ENCODE data around the gene PLCH1. TPM values are rescaled to one million over a fixed set of nuclear protein-coding genes. Genes with fewer than 3 reads are reported as not detected.

PLCH1 gene
- total and polyA plus RNA-seq, 9 of the 15 experiments (the other 6 are each of a cell fraction or from before 2014, with no cell fraction given) = 0.17 to 0.62 (median 0.40) TPM

GRCh38 chr3:155481591-155481990 lies 263.3 kb downstream of the PLCH1 start:
- H2AFZ ChIP-seq (ENCODE audit: low read depth, low read length) = no peak overlapping the region
- WGBS (ENCODE audit: insufficient coverage, low coverage, missing lambda C conversion rate) = 2% methylated on average over 2 of the region's 2 CpGs
- ATAC-seq = no peak
- peaks cover 2 to 11% of the 10 kb centered on the region in 2 experiments; a peak in 2 of 5 replicates for H3K27me3 ChIP-seq (ENCODE audit: control insufficient read depth in 2 of 2, insufficient read depth in 2 of 2, low read length in 2 of 2)
- POLR2A ChIA-PET = no interaction called here
- DNase-seq (ENCODE audit: extremely low read depth in 1 of 4, low spot score in 3 of 4) = no peak
- no peak overlapping the region for H3K9ac ChIP-seq (ENCODE audit: insufficient read depth in 1 of 2, low read depth in 2 of 2, low read length in 2 of 2)
- no peak for FAIRE-seq
- H3K9me1 ChIP-seq (ENCODE audit: control insufficient read depth, insufficient read depth, low read length) = no peaks in the 10 kb centered on the region
- BruUV-seq (replicated peaks) = no TSS peak
- H3K79me2 ChIP-seq (ENCODE audit: control insufficient read depth, insufficient read depth, low read length) = no peaks in the 10 kb centered on the region
- H3K4me3 ChIP-seq = no peak overlapping the region
- no peak overlapping the region for H3K4me2 ChIP-seq (ENCODE audit: insufficient read depth, low read length)
- intact Hi-C loops (cut with micrococcal nuclease) = no loop called here
- in situ Hi-C loops (cut with MboI) = no loop called here
- H3K4me1 ChIP-seq (replicated peaks in 1 of 2; ENCODE audit: control insufficient read depth in 2 of 2, insufficient read depth in 2 of 2, low read length in 2 of 2) = no peaks in the 10 kb centered on the region
- no peaks in the 10 kb centered on the region for H3K36me3 ChIP-seq (ENCODE audit: control insufficient read depth, insufficient read depth, low read length)
- no peak overlapping the region for H3K27ac ChIP-seq (ENCODE audit: extremely low read depth, low read depth, low read length)
- CTCF ChIA-PET (ENCODE audit: low intra/inter-chr PET ratio) = no interaction called here
- TF ChIP-seq KLF6 (CRISPR knock-in tag; IDR thresholded peaks at IDR 0.05; ENCODE audit: borderline replicate concordance) = no peak
- no peak for TF ChIP-seq CREB1 (IDR thresholded peaks at IDR 0.05)
- TF ChIP-seq CREB1 (CRISPR knock-in tag; IDR thresholded peaks at IDR 0.05) = no peak
- no peak for TF ChIP-seq ZNF436 (CRISPR knock-in tag; IDR thresholded peaks at IDR 0.05)
- TF ChIP-seq, protein P1, sequence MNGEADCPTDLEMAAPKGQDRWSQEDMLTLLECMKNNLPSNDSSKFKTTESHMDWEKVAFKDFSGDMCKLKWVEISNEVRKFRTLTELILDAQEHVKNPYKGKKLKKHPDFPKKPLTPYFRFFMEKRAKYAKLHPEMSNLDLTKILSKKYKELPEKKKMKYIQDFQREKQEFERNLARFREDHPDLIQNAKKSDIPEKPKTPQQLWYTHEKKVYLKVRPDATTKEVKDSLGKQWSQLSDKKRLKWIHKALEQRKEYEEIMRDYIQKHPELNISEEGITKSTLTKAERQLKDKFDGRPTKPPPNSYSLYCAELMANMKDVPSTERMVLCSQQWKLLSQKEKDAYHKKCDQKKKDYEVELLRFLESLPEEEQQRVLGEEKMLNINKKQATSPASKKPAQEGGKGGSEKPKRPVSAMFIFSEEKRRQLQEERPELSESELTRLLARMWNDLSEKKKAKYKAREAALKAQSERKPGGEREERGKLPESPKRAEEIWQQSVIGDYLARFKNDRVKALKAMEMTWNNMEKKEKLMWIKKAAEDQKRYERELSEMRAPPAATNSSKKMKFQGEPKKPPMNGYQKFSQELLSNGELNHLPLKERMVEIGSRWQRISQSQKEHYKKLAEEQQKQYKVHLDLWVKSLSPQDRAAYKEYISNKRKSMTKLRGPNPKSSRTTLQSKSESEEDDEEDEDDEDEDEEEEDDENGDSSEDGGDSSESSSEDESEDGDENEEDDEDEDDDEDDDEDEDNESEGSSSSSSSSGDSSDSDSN (IDR thresholded peaks at IDR 0.05; ENCODE audit: borderline replicate concordance in 1 of 2, low read depth in 2 of 2, low read length in 2 of 2) = no peak
- TF ChIP-seq ATF7 (IDR thresholded peaks at IDR 0.05) = no peak
- no peak for TF ChIP-seq KAT8 (IDR thresholded peaks at IDR 0.05; ENCODE audit: low read depth)
- no peak for TF ChIP-seq LARP7 (IDR thresholded peaks at IDR 0.05)
- no peaks in the 10 kb centered on the region for H3K9me3 ChIP-seq (replicated peaks; ENCODE audit: control insufficient read depth, insufficient read depth, low read depth, low read length)
- H4K20me1 ChIP-seq (replicated peaks; ENCODE audit: control insufficient read depth, insufficient read depth, low read length) = no peaks in the 10 kb centered on the region

All from K562 (cell line).